ENCODE measurements around the gene CDCA3.
A peak's percentile ranks its signal among the peaks of the same experiment; 100 is the strongest.
"Not testable (repeated sequence)": the region's sequence is repeated elsewhere in the genome, so short reads cannot be mapped to it uniquely, and the experiment has no call there.

CDCA3 gene

DNA sequence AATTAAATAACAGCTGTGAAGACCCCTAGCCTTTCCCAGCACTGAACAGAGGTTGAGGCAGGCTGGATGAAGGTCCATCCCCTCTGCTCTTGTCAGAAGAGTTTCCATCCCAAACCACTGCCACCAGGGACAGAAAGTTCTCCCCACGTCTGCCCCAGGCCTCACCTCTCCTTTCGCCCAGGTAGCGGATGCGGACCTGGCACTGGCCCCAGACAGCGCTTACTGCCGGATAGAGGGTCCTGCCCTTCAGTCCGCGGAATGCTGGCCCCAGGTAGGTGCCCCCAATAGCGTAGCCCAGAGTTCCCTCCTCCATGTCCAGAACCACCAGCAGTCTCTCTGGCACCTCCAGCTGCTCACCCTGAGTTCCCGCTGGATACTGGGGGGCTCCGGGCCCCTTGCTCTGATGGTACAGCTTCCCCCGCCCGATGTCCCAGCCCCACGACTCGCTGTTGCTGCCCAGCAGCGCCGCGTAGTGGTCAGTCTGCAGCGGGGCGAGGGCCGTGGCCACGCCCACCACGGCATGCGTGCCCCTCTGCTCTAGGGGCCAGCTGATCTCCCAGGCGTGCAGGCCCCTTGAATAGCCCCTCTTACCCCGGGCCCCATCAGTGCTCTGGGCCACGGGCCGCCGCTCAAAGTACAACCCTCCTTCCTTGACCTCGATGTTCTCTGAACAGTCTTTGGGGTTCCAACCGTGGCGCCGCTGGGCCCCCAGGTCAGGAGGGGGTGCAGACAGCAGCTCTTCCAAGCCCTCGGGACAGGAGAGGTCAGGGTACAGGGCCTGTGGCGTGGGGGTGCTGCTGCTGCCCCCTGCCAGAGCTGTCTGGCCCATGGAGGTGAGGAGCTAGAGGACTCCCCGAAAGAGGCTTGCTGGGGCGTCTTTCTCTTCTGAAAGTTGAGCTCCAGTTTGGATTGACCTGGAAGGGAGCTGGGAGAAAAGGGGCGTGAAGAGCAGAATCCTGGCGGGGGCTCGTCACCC is 21.3 kb upstream of the CDCA3 start:
- peak; percentile 58 for DNase-seq (ENCODE audit: low read depth)

- DNase-seq (ENCODE audit: low read depth) = no peak
Measured at GRCh38 chr12:6871052-6871957, 20.2 kb upstream of the CDCA3 start.

DNA sequence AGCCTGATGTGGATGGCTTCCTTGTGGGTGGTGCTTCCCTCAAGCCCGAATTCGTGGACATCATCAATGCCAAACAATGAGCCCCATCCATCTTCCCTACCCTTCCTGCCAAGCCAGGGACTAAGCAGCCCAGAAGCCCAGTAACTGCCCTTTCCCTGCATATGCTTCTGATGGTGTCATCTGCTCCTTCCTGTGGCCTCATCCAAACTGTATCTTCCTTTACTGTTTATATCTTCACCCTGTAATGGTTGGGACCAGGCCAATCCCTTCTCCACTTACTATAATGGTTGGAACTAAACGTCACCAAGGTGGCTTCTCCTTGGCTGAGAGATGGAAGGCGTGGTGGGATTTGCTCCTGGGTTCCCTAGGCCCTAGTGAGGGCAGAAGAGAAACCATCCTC is 19.2 kb upstream of the CDCA3 start:
- peak; percentile 28 for DNase-seq (ENCODE audit: low read depth)

DNA sequence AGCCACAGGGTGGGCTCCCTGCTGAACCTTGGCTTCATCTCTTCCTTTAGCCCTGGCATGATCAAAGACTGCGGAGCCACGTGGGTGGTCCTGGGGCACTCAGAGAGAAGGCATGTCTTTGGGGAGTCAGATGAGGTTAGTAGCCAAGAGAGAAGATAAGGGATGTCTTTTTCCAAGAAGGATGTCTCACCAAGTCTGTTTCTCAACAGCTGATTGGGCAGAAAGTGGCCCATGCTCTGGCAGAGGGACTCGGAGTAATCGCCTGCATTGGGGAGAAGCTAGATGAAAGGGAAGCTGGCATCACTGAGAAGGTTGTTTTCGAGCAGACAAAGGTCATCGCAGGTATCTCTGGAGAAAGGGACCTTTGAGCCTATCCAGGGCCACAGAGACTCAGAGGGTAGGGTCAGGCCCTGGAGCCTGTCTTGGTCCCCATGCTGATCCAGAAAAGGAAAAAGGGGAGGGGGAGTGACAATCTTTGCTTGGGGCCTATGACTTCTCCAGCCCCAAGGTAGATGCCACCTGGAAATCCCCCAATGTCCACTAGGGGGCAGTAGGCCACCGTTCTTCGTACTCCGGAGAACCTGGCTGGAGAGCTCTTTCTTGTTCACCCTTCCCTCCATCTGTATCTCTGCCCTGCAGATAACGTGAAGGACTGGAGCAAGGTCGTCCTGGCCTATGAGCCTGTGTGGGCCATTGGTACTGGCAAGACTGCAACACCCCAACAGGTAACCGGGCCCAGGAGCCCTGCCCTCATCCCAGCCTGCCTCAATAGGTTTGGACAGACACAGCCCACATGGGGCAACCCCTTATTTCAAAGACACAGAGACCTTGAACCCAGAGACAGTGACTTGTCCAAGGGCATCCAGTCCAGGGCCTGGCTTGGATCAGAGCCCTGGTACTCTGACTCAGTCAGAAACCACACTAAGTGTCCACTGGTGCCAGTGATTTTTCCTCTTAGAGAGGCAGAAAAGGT is 18.2 kb upstream of the CDCA3 start:
- DNase-seq (ENCODE audit: low read depth) = peak; percentile 56

DNA sequence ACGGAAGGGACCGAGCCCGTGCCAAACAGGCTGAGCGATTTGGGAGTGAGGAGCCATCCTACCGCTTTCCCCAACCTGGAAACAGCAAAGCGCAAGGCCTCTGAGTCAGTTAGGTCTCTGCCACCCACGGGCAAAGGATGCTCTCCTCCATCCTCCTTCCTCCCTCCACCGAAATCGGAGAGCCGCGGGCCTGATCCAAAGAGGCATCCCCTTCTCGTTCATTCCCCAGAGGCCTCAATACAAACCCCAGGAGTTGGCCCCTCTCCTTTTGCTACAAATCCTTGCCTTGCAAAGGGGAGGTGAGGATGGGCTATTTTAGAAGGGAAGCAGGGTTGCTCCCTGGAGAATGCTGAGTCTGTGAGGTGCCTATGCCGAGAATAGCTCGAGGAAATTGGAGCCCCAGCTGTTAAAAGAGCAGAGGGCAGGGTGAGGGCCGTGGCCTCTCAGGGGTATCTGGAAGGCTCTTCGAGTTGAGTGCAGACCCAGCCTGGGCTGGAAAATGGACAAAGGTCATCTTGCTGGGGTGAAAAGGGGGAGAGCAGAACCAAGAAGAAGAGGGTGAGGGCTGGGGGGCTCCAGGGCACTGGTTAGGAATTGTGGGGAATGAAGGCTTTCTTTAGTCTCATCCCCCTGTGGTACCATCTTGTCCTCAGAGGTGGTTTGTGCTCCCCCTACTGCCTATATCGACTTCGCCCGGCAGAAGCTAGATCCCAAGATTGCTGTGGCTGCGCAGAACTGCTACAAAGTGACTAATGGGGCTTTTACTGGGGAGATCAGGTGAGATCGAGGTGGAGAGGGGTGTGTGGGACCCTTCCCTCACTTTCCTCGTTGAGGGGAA is 17.3 kb upstream of the CDCA3 start:
- DNase-seq (ENCODE audit: low read depth) = no peak

DNA sequence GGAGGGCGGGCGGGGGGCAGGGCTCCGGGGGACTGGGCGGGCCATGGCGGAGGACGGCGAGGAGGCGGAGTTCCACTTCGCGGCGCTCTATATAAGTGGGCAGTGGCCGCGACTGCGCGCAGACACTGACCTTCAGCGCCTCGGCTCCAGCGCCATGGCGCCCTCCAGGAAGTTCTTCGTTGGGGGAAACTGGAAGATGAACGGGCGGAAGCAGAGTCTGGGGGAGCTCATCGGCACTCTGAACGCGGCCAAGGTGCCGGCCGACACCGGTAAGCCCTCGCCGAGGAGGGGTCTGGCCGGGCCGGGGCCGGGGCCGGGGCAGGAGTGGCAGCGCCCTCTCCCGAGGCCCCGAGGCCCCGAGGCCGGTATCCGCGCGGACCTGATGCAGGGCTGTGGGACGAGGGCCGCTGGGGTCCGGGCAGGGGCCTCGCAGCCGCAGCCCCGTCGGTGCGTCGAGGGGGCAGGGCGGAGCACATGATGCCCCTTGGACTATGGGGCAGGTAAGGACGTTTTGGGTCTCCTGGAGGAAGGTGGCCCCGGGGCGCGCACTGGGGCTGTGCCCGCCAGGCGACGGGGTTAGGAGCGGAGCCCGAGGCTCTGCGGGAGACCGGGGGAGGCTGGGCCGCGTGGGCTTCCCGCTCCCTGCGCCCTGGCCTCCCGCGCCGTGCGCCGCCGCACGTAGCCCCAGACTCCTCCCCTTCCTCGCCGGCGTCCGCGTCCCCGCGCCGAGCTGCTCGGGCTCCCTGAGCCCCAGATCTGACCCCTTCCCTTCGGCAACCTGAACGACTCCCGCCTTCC is 16.5 kb upstream of the CDCA3 start, which contains the start of gene TPI1:
Gene TPI1, plus strand, starts transcription at position 119 of the 798 bp plus-strand sequence. Its CDS starts 36 bp downstream, at position 155.
- DNase-seq (ENCODE audit: low read depth) = peak; percentile 81

- no peak for DNase-seq (ENCODE audit: low read depth)
Measured at GRCh38 chr12:6866920-6867412, 15.9 kb upstream of the CDCA3 start.

- no peak for DNase-seq (ENCODE audit: low read depth)
Measured at GRCh38 chr12:6866163-6866919, 15.3 kb upstream of the CDCA3 start.

- not testable (repeated sequence) for DNase-seq (ENCODE audit: low read depth)
Measured at GRCh38 chr12:6865307-6865706, 14.2 kb upstream of the CDCA3 start.

GRCh38 chr12:6863586-6864321 is 12.7 kb upstream of the CDCA3 start:
- DNase-seq (ENCODE audit: low read depth) = no peak

- no peak for DNase-seq (ENCODE audit: low read depth)
Measured at GRCh38 chr12:6863033-6863432, 11.9 kb upstream of the CDCA3 start.

DNA sequence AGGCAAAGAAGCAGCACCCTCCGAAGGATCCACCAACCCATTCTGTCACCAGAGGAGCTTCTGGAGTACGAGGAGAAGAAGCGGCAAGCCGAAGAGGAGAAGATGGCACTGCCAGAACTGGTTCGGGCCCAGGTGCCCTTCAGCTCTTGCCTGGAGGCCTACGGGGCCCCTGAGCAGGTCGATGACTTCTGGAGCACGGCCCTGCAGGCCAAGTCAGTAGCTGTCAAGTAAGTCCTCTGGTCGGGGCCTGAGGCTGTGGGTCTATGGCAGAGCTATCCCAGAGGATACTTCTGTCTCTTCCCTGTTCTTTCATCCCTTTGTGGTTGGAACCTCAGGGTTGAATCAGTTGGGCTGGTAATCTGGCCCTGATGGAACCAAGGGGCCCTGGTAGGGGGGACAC is 10.3 kb upstream of the CDCA3 start:
- no peak for DNase-seq (ENCODE audit: low read depth)

GRCh38 chr12:6860942-6861341 is 9.9 kb upstream of the CDCA3 start:
- no peak for DNase-seq (ENCODE audit: low read depth)

- no peak for DNase-seq (ENCODE audit: low read depth)
Measured at GRCh38 chr12:6860116-6860515, 9.0 kb upstream of the CDCA3 start.

DNA sequence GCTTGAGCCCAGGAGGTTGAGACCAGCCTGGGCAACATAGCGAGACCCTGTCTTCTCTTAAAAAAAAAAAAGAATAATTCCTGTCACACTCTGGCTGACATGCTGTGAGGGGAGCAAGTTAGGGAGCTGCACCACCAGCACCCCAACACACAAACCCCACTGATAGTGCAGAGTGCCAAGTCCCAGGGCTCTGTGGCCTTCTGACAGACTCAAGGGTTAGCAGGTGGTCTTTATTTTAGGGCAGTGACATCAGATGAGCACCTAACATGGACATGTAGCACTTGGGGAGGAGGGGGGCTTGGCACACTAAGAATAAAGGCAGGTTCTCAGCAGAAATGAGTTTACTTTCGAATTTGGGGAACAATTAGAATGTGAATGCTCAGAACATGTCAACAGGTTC is 7.7 kb upstream of the CDCA3 start:
- no peak for DNase-seq (ENCODE audit: low read depth)

DNA sequence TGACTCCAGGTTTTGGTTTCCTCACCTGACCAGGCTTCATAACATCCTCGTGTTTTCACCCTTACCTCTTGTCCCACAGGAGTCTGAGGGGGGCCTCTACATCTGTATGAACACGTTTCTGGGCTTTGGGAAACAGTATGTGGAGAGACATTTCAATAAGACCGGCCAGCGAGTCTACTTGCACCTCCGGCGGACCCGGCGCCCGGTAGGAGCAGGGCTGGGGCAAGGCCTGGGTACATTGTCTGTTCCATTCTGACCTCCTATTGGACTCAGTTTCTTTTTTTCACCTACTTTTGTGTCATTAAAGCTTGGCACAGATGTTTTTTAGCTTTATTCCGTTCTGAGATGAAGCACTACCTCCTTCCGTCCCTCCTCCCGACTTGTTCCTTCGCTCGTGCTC is 4.2 kb upstream of the CDCA3 start:
- no peak for DNase-seq (ENCODE audit: low read depth)

GRCh38 chr12:6854036-6854435 is 3.0 kb upstream of the CDCA3 start:
- no peak for DNase-seq (ENCODE audit: low read depth)

- DNase-seq (ENCODE audit: low read depth) = no peak
Measured at GRCh38 chr12:6853626-6854025, 2.5 kb upstream of the CDCA3 start.
